Measurements from ENCODE around the gene ATP4A.

The ATP4A gene

GRCh38 chr19:35549174-35549788, 14.2 kb downstream of the ATP4A start:
- peak; percentile 66 for DNase-seq

- no peak for DNase-seq
These were observed 16.9 kb downstream of the ATP4A start for GRCh38 chr19:35546532-35546931.

- peak; percentile 6 to 24 for DNase-seq
These were observed 17.5 kb downstream of the ATP4A start for GRCh38 chr19:35545855-35546381.

GRCh38 chr19:35545001-35545854, 18.2 kb downstream of the ATP4A start, which contains the start of gene TMEM147:
Gene TMEM147, plus strand, starts transcription at chr19:35545626. Its CDS starts 114 bp downstream, at chr19:35545740.
- DNase-seq = peak; percentile 73 to 76

- DNase-seq = no peak
These were observed 19.2 kb downstream of the ATP4A start for GRCh38 chr19:35544110-35544802.

- no peak for DNase-seq
These were observed 20.0 kb downstream of the ATP4A start for GRCh38 chr19:35543280-35544109.

GRCh38 chr19:35542209-35542608, 21.2 kb downstream of the ATP4A start:
- DNase-seq = no peak

GRCh38 chr19:35540356-35540927, 23.0 kb downstream of the ATP4A start:
- DNase-seq = no peak

GRCh38 chr19:35539850-35540249, 23.6 kb downstream of the ATP4A start:
- DNase-seq = no peak

- no peak for DNase-seq
These were observed 24.1 kb downstream of the ATP4A start for GRCh38 chr19:35539314-35539713.

GRCh38 chr19:35534803-35535480, 28.5 kb downstream of the ATP4A start:
- DNase-seq = no peak

GRCh38 chr19:35533822-35534392, 29.6 kb downstream of the ATP4A start:
- peak in 1 of 2 experiments; percentile 2 for DNase-seq

- no peak for DNase-seq
These were observed 30.1 kb downstream of the ATP4A start, which contains the start of gene GAPDHS for GRCh38 chr19:35533201-35533821. Gene GAPDHS, plus strand, starts transcription at chr19:35533456. Its CDS starts 72 bp downstream, at chr19:35533528.

GRCh38 chr19:35531291-35531690, 32.2 kb downstream of the ATP4A start:
- no peak for DNase-seq

GRCh38 chr19:35529241-35530218, 33.9 kb downstream of the ATP4A start:
- no peak for DNase-seq

- no peak for DNase-seq
These were observed 35.0 kb downstream of the ATP4A start, which contains the start of gene SBSN for GRCh38 chr19:35528218-35529038. Gene SBSN, minus strand, starts transcription at chr19:35528311. Its CDS starts 30 bp downstream, at chr19:35528281.

GRCh38 chr19:35525873-35526272, 37.6 kb downstream of the ATP4A start:
- DNase-seq = no peak

Measured in Kasumi-1 (cell line).